OCI-LY3 (cell line): ENCODE measurements around the gene KLHL1.

Source experiments
- EZH2phosphoT487 ChIP-seq: fragments of 200-600 bp; shearing (Covaris generic); IDR thresholded peaks from 2 replicates; pipeline ENCODE4 v1.6.1; 2018; ENCODE audit warnings: antibody characterized with exemption, mixed run types, low read depth
- TF ChIP-seq, protein P1 (sequence below): fragments of 200-600, 300-600 bp; sonication (generic); IDR thresholded peaks from 2 replicates; pipeline ENCODE4 v1.5.1; 2014; ENCODE audit warnings: antibody characterized with exemption, low read length, low read depth

DNA sequence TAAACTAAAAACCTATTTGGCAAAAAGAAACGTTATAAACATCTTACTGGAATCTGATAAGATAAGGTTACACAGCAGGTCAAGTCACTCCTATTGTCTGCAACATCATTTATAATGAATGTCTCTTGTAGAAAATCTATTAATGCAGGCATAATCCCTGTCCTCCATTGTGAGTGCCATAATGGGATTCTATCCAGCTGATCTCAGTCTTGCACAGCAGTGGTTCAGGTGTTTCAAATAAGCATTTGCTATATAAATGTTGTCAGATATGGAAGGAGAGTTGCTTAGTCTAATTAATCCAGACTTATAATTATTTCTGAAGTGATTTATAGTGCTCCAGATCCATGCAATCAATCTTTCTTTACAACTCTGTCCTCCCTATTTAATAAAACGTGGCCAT is 187.1 kb downstream of the KLHL1 start:
- TF ChIP-seq, protein P1, sequence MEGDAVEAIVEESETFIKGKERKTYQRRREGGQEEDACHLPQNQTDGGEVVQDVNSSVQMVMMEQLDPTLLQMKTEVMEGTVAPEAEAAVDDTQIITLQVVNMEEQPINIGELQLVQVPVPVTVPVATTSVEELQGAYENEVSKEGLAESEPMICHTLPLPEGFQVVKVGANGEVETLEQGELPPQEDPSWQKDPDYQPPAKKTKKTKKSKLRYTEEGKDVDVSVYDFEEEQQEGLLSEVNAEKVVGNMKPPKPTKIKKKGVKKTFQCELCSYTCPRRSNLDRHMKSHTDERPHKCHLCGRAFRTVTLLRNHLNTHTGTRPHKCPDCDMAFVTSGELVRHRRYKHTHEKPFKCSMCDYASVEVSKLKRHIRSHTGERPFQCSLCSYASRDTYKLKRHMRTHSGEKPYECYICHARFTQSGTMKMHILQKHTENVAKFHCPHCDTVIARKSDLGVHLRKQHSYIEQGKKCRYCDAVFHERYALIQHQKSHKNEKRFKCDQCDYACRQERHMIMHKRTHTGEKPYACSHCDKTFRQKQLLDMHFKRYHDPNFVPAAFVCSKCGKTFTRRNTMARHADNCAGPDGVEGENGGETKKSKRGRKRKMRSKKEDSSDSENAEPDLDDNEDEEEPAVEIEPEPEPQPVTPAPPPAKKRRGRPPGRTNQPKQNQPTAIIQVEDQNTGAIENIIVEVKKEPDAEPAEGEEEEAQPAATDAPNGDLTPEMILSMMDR, result no peak
- no peak for TF ChIP-seq EZH2phosphoT487
